AG08395 (cell line): ENCODE results near the gene FCRL5.

Experiments
- DNase-seq: peaks from one replicate; pipeline ENCODE4 v3.0.0; 2012; ENCODE audit warnings: mixed read lengths, low spot score

Gene FCRL5

DNA sequence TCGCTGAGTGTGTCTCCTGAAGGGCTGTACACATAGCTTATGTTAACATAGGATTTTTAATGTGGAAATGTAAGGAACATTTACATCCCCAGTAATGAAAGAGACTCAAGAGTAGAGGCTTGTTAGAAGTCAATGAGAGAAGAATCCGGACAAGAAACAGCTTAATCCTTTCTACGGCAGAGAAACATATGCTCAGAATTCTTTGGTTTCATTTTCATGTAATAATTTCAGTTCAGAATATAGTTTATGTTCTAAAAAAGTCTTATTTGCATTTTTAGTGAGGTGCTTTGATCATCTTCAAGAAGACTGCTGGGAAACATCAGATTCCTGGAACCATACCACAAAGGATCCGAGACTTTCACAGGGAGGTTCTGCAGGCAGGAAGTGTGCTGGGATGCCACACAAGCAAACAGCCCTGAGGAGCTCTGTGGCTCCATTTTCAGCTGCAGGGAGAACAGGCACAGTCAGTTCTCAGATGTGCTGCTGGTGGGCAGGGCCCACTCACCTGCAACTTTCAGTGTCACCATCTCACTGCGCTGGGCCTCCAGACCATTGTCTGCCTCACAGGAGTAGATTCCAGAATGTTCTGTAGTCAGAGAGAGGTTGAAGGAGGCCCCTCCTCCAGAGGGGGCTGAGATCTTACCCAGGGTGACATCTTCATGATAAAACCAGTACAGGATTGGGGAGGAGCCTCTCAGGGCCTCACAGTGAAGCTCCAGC is 28.4 kb downstream of the FCRL5 start:
- DNase-seq = no peak

- no peak for DNase-seq
These were observed 31.3 kb downstream of the FCRL5 start for GRCh38 chr1:157521056-157521455.

DNA sequence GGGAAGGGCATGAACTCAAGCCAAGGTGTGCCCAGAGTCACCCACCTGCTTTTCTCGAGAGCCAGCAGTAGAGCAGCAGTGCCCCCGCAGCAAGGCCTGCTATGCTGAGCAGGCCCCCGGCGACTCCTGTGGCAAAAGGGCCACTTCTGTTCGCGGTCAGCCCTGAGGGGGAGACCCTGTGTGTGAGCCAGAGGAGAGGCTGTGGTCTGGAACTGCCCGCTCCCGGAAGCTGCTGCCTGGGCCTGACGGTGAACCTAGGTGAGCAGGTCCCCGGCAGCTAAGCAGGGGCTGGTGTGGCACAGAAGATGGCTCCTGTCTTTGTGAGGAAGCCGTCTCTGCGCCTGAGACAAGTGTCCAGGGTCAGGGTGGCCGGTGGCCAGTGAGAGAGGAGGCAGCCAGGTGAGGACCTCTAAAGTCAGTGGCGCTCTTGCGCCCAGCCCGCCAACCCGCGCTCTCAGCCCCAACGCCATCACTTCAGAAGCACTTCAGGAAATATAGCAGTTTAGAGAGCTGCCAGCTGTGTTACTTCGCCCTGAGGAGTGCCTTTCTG is 31.9 kb downstream of the FCRL5 start:
- DNase-seq = no peak

- no peak for DNase-seq
These were observed 32.9 kb downstream of the FCRL5 start for GRCh38 chr1:157519451-157519850.

- no peak for DNase-seq
These were observed 35.3 kb downstream of the FCRL5 start for GRCh38 chr1:157517016-157517415.

GRCh38 chr1:157515709-157516108 is 36.6 kb downstream of the FCRL5 start:
- no peak for DNase-seq

GRCh38 chr1:157515141-157515540 is 37.2 kb downstream of the FCRL5 start:
- DNase-seq = no peak

DNA sequence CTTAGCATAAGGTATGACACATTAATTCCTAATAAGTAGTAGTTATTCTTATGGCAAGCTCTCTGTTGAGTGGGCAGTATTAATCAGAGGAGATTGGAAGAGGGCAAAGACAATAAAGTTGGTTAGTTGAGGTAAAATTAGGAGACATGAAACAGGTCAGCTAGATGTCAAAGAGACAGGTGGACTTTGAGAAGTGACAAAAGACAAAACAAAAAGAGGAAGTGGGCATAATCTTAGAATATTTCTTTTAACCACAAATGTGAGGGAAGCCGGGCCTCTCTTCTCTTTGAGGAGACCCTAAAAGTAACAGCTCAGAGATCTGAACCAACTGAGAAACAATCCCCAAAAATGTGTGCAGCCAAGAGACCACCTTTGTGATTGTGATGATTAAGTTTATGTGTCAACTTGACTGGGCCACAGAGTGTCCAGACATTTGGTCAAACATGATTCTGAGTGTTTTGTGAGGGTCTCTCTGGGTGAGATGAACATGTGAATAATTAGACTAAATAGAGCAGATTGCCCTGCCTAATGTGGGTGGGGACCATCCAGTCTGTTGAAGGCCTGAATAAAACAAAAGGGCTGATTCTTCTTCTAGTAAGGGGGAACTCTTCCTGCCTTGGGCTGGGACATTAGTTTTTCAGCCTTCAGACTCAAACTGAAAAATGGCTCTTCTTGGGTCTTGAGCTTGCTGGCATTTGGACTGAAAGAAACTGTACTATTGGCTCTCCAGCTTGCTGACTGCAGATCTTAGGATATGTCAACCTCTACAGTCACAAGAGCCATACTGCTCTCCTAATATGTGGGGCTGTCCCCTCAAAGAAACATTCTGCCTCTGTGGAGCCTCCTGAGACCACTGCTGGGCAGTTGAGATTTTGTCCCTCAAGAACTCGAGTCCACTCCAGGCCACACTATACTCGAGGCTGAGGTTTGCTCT is 40.0 kb downstream of the FCRL5 start:
- no peak for DNase-seq

GRCh38 chr1:157509546-157510232 is 42.6 kb downstream of the FCRL5 start:
- no peak for DNase-seq

DNA sequence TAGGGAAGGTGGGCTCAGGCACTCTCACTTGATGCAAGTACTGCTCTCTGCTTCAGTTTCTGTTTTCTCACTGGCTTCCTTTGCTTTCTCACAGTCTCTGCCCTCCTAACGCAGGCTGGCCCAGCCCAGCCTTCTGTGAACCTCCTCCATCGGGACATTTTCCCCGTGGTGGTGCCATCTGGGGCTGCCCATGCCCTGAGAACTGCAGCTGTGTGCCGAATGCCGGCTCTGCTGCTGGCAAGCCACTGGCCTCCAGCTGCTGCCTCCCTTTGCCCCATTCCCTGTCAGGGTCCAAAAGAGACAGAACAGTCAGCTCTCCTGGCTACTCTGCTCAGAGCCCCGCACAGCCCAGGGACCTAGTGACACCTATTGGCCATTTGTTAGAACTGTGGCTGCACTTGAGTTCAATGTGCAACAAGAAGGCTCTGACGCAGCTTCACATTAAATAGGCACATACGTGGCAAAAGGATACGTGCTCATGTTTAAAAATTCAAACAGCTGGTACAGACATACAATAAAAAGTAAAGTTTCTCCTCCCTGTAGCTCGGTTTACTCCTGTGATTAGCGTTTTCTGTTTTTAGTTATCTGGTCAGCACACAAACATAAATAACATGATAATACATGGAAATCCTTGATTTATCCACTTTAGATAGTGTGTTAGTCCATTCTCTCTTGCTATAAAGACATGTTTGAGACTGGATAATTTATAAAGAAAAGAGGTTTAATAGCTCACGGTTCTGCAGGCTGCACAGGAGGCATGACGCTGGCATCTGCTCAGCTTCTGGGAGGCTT is 46.6 kb downstream of the FCRL5 start:
- DNase-seq = peak; percentile 61

DNA sequence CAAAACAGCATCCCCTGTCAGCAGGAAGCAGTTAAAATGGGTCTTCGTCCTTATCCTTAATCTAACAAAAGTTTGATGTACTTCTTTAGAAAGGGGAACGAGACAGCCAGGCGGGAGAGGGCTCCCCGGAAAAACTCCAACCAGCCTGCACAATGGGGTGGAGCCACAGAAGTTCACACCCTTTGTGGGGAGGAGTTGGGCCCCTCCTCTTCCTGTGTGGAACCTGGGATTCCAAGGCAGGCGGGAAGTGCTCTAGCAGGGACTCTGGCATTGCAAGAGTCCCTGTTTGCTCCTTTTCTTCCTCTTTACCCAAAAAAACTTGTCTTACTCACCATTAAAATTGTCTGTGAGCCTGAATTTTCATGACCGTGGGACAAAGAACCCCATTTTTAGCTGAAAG is 47.7 kb downstream of the FCRL5 start:
- no peak for DNase-seq

GRCh38 chr1:157499521-157499920 is 52.8 kb downstream of the FCRL5 start:
- DNase-seq = no peak

GRCh38 chr1:157498736-157499090 is 53.6 kb downstream of the FCRL5 start:
- DNase-seq = no peak

DNA sequence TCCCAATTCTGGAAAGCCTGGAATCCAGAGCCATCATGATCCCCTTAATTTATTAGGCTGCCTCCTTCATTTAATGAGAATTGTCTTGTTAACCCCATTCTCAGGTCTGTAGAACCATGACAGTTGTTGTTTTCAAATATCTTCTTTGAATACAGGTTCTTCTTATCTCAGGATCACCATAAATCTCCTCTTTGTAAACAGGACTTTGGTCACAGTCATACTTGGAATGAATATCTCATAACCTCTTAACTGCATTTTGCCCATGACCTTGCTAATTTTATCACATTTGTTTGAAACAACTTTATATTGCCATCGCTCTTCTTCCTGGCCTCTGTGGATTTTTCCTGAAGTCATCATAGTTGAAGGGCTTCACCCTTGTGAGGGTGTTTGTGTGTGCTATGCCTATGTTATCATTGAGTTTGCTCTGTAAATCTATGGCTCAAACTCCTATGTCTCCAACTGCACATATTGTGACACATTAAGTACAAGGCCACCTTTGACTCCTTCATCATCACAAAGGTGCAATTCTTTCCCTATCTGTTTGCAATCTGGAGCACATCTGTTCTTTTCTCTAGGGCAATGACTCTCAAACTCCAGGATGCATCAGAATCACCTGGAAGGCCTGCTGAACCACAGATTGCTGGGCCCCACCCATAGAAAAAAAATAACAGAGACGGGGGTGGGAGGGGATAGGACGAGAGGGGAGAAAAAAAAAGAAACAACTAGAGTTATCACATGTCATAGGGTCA is 54.2 kb downstream of the FCRL5 start:
- DNase-seq = no peak

GRCh38 chr1:157497284-157497683 is 55.0 kb downstream of the FCRL5 start:
- no peak for DNase-seq

GRCh38 chr1:157496121-157496526 is 56.2 kb downstream of the FCRL5 start:
- DNase-seq = peak; percentile 35

- no peak for DNase-seq
These were observed 57.0 kb downstream of the FCRL5 start for GRCh38 chr1:157495285-157495684.

DNA sequence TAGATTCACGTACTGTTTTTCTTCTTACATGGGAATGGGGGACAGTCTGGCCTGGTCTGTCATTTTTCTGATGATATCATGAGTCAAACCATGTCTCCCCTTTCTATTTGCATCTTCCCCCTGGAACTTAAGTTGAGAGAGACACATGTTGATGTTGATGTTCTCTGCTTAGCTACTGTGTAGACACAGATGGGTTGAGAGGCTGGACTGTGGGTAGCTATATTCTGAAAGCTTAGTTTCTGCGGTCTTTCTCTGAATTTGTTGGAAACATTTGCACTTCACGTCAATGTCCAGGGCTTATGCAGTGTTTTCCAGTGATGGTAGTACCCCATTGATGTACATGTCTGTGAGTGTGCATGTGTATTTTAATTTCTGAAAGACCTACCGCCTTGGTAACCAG is 58.2 kb downstream of the FCRL5 start:
- DNase-seq = no peak

DNA sequence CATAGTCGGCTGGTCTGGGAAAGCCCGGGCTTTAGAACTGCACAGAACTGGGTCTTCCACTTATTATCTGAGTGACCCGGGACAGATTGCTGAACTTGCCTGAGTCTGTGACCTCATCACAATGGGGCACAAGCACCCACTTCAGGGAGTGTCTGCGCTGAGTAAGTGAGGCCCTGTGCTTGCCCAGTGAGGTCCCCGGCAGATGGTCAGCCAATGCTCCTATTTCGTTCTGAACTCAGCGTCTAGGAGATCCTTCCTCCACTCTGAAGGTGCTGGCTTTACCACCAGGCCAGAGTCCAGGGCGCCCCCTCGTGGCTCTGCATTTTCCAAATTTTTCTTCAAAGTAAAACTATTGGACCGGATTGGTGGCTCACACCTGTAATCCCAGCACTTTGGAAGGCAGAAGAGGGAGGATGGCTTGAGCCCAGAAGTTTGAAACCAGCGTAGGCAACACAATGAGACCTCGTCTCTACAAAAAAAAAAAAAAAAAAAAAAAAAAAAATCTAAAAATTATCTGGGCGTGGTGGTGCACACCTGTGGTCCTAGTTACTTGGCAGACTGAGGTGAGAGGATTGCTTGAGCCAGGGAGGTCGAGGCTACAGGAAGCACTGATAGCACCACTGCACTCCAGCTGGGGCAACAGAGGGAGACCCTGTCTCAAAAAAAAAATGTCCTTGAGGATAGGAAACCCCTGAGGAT is 61.7 kb downstream of the FCRL5 start:
- DNase-seq = peak; percentile 40

- no peak for DNase-seq
These were observed 64.2 kb downstream of the FCRL5 start for GRCh38 chr1:157488156-157488555.
